ENCODE results near the gene NCOA4.
"Not testable (repeated sequence)": the region's sequence is repeated elsewhere in the genome, so short reads cannot be mapped to it uniquely, and the experiment has no call there.

DNA sequence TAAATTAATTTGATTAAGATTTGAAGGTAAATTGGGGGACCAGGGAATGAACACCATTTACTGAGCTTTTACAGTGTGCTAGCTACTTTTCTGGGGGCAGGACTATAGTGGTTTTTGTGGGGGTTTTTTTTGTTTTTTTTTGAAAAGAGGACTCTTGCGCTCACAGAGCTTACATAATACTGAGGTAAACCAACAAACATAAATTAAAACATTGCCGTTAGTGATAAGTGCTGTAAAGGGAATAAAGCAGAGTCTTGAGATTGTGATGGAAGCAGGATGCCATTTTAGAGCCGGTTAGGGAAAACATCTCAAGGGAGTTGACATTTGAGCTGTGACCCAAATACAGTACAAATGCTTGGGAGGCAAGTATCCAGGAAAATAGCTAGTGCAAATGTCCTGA lies 56.4 kb downstream of the NCOA4 start:
- TF ChIP-seq, protein P1, sequence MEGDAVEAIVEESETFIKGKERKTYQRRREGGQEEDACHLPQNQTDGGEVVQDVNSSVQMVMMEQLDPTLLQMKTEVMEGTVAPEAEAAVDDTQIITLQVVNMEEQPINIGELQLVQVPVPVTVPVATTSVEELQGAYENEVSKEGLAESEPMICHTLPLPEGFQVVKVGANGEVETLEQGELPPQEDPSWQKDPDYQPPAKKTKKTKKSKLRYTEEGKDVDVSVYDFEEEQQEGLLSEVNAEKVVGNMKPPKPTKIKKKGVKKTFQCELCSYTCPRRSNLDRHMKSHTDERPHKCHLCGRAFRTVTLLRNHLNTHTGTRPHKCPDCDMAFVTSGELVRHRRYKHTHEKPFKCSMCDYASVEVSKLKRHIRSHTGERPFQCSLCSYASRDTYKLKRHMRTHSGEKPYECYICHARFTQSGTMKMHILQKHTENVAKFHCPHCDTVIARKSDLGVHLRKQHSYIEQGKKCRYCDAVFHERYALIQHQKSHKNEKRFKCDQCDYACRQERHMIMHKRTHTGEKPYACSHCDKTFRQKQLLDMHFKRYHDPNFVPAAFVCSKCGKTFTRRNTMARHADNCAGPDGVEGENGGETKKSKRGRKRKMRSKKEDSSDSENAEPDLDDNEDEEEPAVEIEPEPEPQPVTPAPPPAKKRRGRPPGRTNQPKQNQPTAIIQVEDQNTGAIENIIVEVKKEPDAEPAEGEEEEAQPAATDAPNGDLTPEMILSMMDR (IDR thresholded peaks at IDR 0.05) = not testable (repeated sequence)
- not testable (repeated sequence) for TF ChIP-seq POLR2A (IDR thresholded peaks at IDR 0.05)
